ENCODE results near the gene CYP2U1.

Gene CYP2U1

DNA sequence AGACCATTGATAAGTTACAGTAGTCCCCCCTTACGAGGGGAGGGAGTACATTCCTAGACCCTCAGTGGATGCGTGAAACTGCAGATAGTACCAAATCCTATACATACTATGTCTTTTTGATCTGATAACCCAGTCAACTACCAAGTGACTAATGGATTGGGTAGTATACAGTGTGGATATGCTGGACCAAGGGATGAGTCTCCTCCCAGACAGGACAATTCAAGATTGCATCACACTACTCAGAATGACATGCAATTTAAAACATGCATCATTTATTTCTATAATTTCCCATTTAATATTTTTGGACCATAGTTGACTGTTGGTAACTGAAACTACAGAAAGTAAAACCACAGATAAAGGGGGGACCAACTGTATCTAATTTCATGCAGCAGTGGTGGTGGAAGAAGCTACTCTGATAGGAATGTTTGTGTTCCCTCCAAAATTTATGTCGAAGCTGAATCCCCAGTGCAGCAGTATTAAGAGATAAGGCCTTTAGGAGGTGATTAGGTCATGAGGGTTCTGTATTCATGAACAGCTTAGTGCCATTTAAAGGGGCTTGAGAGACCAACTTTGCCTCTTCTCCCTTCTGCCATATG lies 70.3 kb downstream of the CYP2U1 start:
- no peak for DNase-seq (ENCODE audit: low spot score)
- TF ChIP-seq, protein P1, sequence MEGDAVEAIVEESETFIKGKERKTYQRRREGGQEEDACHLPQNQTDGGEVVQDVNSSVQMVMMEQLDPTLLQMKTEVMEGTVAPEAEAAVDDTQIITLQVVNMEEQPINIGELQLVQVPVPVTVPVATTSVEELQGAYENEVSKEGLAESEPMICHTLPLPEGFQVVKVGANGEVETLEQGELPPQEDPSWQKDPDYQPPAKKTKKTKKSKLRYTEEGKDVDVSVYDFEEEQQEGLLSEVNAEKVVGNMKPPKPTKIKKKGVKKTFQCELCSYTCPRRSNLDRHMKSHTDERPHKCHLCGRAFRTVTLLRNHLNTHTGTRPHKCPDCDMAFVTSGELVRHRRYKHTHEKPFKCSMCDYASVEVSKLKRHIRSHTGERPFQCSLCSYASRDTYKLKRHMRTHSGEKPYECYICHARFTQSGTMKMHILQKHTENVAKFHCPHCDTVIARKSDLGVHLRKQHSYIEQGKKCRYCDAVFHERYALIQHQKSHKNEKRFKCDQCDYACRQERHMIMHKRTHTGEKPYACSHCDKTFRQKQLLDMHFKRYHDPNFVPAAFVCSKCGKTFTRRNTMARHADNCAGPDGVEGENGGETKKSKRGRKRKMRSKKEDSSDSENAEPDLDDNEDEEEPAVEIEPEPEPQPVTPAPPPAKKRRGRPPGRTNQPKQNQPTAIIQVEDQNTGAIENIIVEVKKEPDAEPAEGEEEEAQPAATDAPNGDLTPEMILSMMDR (IDR thresholded peaks at IDR 0.05; ENCODE audit: extremely low read depth, insufficient read depth, missing control alignments): no peak
- in situ Hi-C loops (cut with MboI; ENCODE audit: low pct_unique_long_range_greater_than_20kb, low sequenced_read_pairs, unreplicated experiment): no loop called here

Measured in GM13977 (cell line).